Ascending aorta (tissue), 2 donors: Measurements from ENCODE around the gene HTRA1. TPM values are rescaled to one million over a fixed set of nuclear protein-coding genes. Genes with fewer than 3 reads are reported as not detected.

Experiments
- DNase-seq, 2 donors: peaks; one replicate each; pipeline ENCODE4 v3.0.0-alpha.2; 2019; ENCODE audit warnings: low spot score in 2 of 2
- H3K27ac ChIP-seq, 2 donors: fragments of 200-600 bp; sonication (generic); one replicate each; pipeline ENCODE4 v1.5.1; 2016 to 2017; ENCODE audit warnings: mild to moderate bottlenecking in 1 of 2
- H3K27me3 ChIP-seq: fragments of 200-600 bp; sonication (generic); one replicate; pipeline ENCODE4 v1.5.1; 2017
- H3K36me3 ChIP-seq, 2 donors: fragments of 200-600 bp; sonication (generic); one replicate each; pipeline ENCODE4 v1.5.1; 2016
- H3K4me1 ChIP-seq, 2 donors: fragments of 200-600 bp; sonication (generic); one replicate each; pipeline ENCODE4 v1.5.1; 2016 to 2017; ENCODE audit warnings: mild to moderate bottlenecking in 1 of 2
- H3K4me3 ChIP-seq, 2 donors: fragments of 200-600 bp; sonication (generic); one replicate each; pipeline ENCODE4 v1.5.1; 2016 to 2017; ENCODE audit warnings: mild to moderate bottlenecking in 1 of 2
- H3K9me3 ChIP-seq, 2 donors: fragments of 200-600 bp; sonication (generic); one replicate each; pipeline ENCODE4 v1.5.1; 2016
- CTCF ChIP-seq, 3 experiments: fragments of 200-600 bp in 2 of 3; fragments of 450-650 bp in 1 of 3; sonication (generic) in 2 of 3; IDR thresholded peaks; one replicate each; pipeline ENCODE4 v1.5.1; 2016 to 2019; ENCODE audit warnings: antibody characterized with exemption in 3 of 3, mild to moderate bottlenecking in 1 of 3, moderate library complexity in 1 of 3
- intact Hi-C: fragments of 100-400 bp; cut with DNase I; formaldehyde crosslinking; loops from one replicate; pipeline ENCODE4 v1.15.1; 2023
- total RNA-seq: library from RNA; depleted of rRNA; stranded (reverse); fragments of >200 nt; gene quantifications from one replicate; pipeline ENCODE4 v1.1.0, GENCODE V29; 2016

HTRA1 gene
- total RNA-seq, 1 donor from 2014 or later, result 112 TPM

GRCh38 chr10:122459561-122460273 lies 1.6 kb upstream of the HTRA1 start:
- Histone ChIP-seq H3K4me3 (no peak overlapping the region), H3K36me3 (no peaks in the 10 kb centered on the region), H3K9me3 (no peaks in the 10 kb centered on the region), H3K27ac (no peak overlapping the region), H3K4me1 (peaks cover 3 to 19% of the 10 kb centered on the region in 2 donors), H3K27me3 (no peaks in the 10 kb centered on the region)
- DNase-seq, result no peak
- intact Hi-C loops, result loop anchor here (10.0 kb wide), 1 partner anchor 315 kb away; no protein-coding TSS in a partner anchor
- TF ChIP-seq CTCF (IDR thresholded peaks at IDR 0.05), result no peak

GRCh38 chr10:122460891-122461293 lies 461 bp upstream of the HTRA1 start:
- Histone ChIP-seq H3K9me3 (no peaks in the 10 kb centered on the region), H3K27me3 (no peaks in the 10 kb centered on the region), H3K27ac (peak overlapping the region; percentile 76 to 82), H3K4me1 (peaks cover 6 to 25% of the 10 kb centered on the region in 2 donors), H3K4me3 (peak overlapping the region; percentile 94 to 96), H3K36me3 (no peaks in the 10 kb centered on the region)
- no peak for DNase-seq
- TF ChIP-seq CTCF (IDR thresholded peaks at IDR 0.05), result no peak
- intact Hi-C loops, result loop anchor here (10.0 kb wide), 1 partner anchor 316 kb away; no protein-coding TSS in a partner anchor

- Histone ChIP-seq H3K27ac (peak overlapping the region; percentile 87 to 93), H3K4me1 (peaks cover 6 to 32% of the 10 kb centered on the region in 2 donors), H3K4me3 (peak overlapping the region; percentile 94 to 96), H3K27me3 (no peaks in the 10 kb centered on the region), H3K9me3 (no peaks in the 10 kb centered on the region), H3K36me3 (no peaks in the 10 kb centered on the region)
- intact Hi-C loops, result loop anchor here (2.0 to 10.0 kb wide), 2 partner anchors 37 to 317 kb away; no protein-coding TSS in a partner anchor
- peak in 1 of 2 donors; percentile 72 for DNase-seq
- no peak for TF ChIP-seq CTCF (IDR thresholded peaks at IDR 0.05)
Measured at GRCh38 chr10:122461729-122462532, 578 bp downstream of the HTRA1 start.

- intact Hi-C loops, result loop anchor here (2.0 to 10.0 kb wide), 2 partner anchors 36 to 318 kb away; no protein-coding TSS in a partner anchor
- no peaks in the 10 kb centered on the region for H3K9me3 ChIP-seq
- H3K4me1 ChIP-seq, result peaks cover 6 to 39% of the 10 kb centered on the region in 2 donors
- no peak for TF ChIP-seq CTCF (IDR thresholded peaks at IDR 0.05)
- peak overlapping the region; percentile 94 to 96 for H3K4me3 ChIP-seq
- H3K27me3 ChIP-seq, result no peaks in the 10 kb centered on the region
- DNase-seq, result peak in 1 of 2 donors; percentile 81
- H3K27ac ChIP-seq, result peak overlapping the region; percentile 87 to 93
- no peaks in the 10 kb centered on the region for H3K36me3 ChIP-seq
Measured at GRCh38 chr10:122462533-122463465, 1.4 kb downstream of the HTRA1 start.
